ENCODE results near the gene LRRC7. TPM values are rescaled to one million over a fixed set of nuclear protein-coding genes. Genes with fewer than 3 reads are reported as not detected.

The LRRC7 gene
- total and polyA plus RNA-seq, 2 experiments from 2014 or later = 1.2 TPM; not detected in 1

DNA sequence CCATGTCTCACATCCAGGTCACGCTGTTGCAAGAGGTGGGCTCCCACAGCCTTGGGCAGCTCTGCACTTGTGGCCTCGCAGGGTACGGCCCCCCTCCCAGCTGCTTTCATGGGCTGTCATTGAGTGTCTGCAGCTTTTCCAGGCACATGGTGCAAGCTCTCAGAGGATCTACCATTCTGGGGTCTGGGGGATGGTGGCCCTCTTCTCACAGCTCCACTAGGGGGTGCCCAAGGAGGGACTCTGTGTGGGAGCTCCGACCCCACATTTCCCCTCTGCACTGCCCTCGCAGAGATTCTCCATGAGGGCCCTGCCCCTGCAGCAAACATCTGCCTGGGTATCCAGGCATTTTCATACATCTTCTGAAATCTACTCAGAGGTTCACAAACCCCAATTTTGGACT lies 219.4 kb downstream of the LRRC7 start:
- TF ChIP-seq, protein P1, sequence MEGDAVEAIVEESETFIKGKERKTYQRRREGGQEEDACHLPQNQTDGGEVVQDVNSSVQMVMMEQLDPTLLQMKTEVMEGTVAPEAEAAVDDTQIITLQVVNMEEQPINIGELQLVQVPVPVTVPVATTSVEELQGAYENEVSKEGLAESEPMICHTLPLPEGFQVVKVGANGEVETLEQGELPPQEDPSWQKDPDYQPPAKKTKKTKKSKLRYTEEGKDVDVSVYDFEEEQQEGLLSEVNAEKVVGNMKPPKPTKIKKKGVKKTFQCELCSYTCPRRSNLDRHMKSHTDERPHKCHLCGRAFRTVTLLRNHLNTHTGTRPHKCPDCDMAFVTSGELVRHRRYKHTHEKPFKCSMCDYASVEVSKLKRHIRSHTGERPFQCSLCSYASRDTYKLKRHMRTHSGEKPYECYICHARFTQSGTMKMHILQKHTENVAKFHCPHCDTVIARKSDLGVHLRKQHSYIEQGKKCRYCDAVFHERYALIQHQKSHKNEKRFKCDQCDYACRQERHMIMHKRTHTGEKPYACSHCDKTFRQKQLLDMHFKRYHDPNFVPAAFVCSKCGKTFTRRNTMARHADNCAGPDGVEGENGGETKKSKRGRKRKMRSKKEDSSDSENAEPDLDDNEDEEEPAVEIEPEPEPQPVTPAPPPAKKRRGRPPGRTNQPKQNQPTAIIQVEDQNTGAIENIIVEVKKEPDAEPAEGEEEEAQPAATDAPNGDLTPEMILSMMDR (conservative IDR thresholded peaks at IDR 0.05; ENCODE audit: low read depth in 2 of 2) = peak; percentile 28 to 60
- no peak for TF ChIP-seq CREB1 (CRISPR knock-in tag; IDR thresholded peaks at IDR 0.05; ENCODE audit: low read depth)
- Histone ChIP-seq H3K79me2 (replicated peaks; ENCODE audit: insufficient read depth) (no peaks in the 10 kb centered on the region), H3K27ac (ENCODE audit: low read depth) (no peak overlapping the region), H3K4me3 (no peak overlapping the region), H3K4me1 (ENCODE audit: insufficient read depth) (no peaks in the 10 kb centered on the region), H2AFZ (no peak overlapping the region), H3K4me2 (no peak overlapping the region), H3K9me2 (ENCODE audit: insufficient read depth) (peaks cover 3% of the 10 kb centered on the region; the same call in 1 of the 2 replicates), H3K36me3 (ENCODE audit: insufficient read depth) (no peaks in the 10 kb centered on the region), H4K20me1 (replicated peaks; ENCODE audit: insufficient read depth) (no peaks in the 10 kb centered on the region), H3K27me3 (ENCODE audit: insufficient read depth) (no peaks in the 10 kb centered on the region), H3F3A (replicated peaks; ENCODE audit: low read depth) (no peaks in the 10 kb centered on the region)
- Mint-ChIP-seq H3K27me3 (ENCODE audit: insufficient read depth, low read depth, poor library complexity) (peaks cover 2% of the 10 kb centered on the region), H3K27ac (no peak overlapping the region), H3K36me3 (ENCODE audit: low read depth) (no peaks in the 10 kb centered on the region), H3K9me3 (no peaks in the 10 kb centered on the region), H3K4me3 (no peak overlapping the region), H3K4me1 (no peaks in the 10 kb centered on the region; the same call in 2 of the 3 replicates)
- ATAC-seq (no peak), DNase-seq (ENCODE audit: low spot score) (peak; percentile 25)

DNA sequence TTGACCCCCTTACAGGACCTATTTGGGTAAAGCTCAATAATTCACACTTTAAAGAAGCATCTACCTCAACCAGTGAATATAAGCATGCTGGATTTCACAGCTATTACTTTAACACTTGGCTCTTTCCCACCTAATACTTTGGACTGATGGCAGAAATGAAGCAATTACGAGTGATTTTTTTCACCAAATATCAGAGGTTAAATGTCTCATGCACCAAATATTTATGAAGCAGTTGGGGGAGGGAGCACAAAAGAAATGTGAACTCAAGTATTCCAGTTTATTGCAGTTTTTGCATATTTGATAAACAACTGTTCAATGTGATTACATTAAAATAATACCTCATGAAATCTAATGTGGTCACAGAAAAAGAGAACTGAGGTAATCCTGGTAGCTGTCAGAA lies 223.6 kb downstream of the LRRC7 start:
- no peak overlapping the region for H3K27ac Mint-ChIP-seq
- Histone ChIP-seq H3K27ac (ENCODE audit: low read depth) (no peak overlapping the region), H3K4me1 (ENCODE audit: insufficient read depth) (no peaks in the 10 kb centered on the region), H3F3A (replicated peaks; ENCODE audit: low read depth) (no peaks in the 10 kb centered on the region), H3K9me2 (ENCODE audit: insufficient read depth) (no peaks in the 10 kb centered on the region; the same call in 1 of the 2 replicates), H3K4me2 (no peak overlapping the region), H2AFZ (no peak overlapping the region), H3K4me3 (no peak overlapping the region), H3K79me2 (replicated peaks; ENCODE audit: insufficient read depth) (no peaks in the 10 kb centered on the region), H4K20me1 (replicated peaks; ENCODE audit: insufficient read depth) (no peaks in the 10 kb centered on the region), H3K27me3 (ENCODE audit: insufficient read depth) (no peaks in the 10 kb centered on the region), H3K36me3 (ENCODE audit: insufficient read depth) (no peaks in the 10 kb centered on the region)
- H3K27me3 Mint-ChIP-seq (ENCODE audit: insufficient read depth, low read depth, poor library complexity) = no peaks in the 10 kb centered on the region
- ATAC-seq = no peak
- H3K4me1 Mint-ChIP-seq = no peaks in the 10 kb centered on the region
- no peaks in the 10 kb centered on the region for H3K9me3 Mint-ChIP-seq
- no peak overlapping the region for H3K4me3 Mint-ChIP-seq
- no peak for DNase-seq (ENCODE audit: low spot score)
- no peaks in the 10 kb centered on the region for H3K36me3 Mint-ChIP-seq (ENCODE audit: low read depth)
- TF ChIP-seq ZNF114 (CRISPR knock-in tag; IDR thresholded peaks at IDR 0.05) (no peak), ZNF331 (CRISPR knock-in tag; IDR thresholded peaks at IDR 0.05; ENCODE audit: low read depth) (no peak), JUNB (IDR thresholded peaks at IDR 0.05; ENCODE audit: unreplicated experiment) (no peak), POLR2AphosphoS5 (IDR thresholded peaks at IDR 0.05; ENCODE audit: low read depth) (no peak), NANOG (IDR thresholded peaks at IDR 0.05; ENCODE audit: borderline replicate concordance) (no peak), STAT1 (IDR thresholded peaks at IDR 0.05; ENCODE audit: unreplicated experiment) (no peak), CREB1 (CRISPR knock-in tag; IDR thresholded peaks at IDR 0.05; ENCODE audit: low read depth) (no peak)
- TF ChIP-seq, protein P1 (conservative IDR thresholded peaks at IDR 0.05; ENCODE audit: low read depth in 2 of 2) = no peak
